BE2C (cell line): Measurements from ENCODE around the gene SMARCA1.

Experiments
- DNase-seq: peaks from one replicate; pipeline ENCODE4 v3.0.0-alpha.2; 2020
- H3K27me3 ChIP-seq: fragments of 250-450 bp; sonication (Bioruptor Pico); 2 replicates; pipeline ENCODE4 v1.5.1; 2020; ENCODE audit warnings: mild to moderate bottlenecking
- H3K36me3 ChIP-seq: fragments of 250-450 bp; sonication (Bioruptor Pico); 2 replicates; pipeline ENCODE4 v1.5.1; 2020; ENCODE audit warnings: mild to moderate bottlenecking
- H3K4me1 ChIP-seq: fragments of 250-450 bp; sonication (Bioruptor Pico); 2 replicates; pipeline ENCODE4 v1.5.1; 2020
- H3K4me3 ChIP-seq: 2 replicates; pipeline ENCODE4 v1.5.1; 2011; ENCODE audit warnings: low read depth, low read length
- H3K9me3 ChIP-seq: fragments of 250-450 bp; sonication (Bioruptor Pico); 2 replicates; pipeline ENCODE4 v1.5.1; 2020
- TF ChIP-seq, protein P1 (sequence below): IDR thresholded peaks from 2 replicates; pipeline ENCODE4 v1.5.1; 2012; ENCODE audit warnings: mild to moderate bottlenecking, low read depth, low read length

SMARCA1 gene

GRCh38 chrX:129427267-129427666 lies 96.0 kb downstream of the SMARCA1 start:
- no peaks in the 10 kb centered on the region for H3K27me3 ChIP-seq
- TF ChIP-seq, protein P1, sequence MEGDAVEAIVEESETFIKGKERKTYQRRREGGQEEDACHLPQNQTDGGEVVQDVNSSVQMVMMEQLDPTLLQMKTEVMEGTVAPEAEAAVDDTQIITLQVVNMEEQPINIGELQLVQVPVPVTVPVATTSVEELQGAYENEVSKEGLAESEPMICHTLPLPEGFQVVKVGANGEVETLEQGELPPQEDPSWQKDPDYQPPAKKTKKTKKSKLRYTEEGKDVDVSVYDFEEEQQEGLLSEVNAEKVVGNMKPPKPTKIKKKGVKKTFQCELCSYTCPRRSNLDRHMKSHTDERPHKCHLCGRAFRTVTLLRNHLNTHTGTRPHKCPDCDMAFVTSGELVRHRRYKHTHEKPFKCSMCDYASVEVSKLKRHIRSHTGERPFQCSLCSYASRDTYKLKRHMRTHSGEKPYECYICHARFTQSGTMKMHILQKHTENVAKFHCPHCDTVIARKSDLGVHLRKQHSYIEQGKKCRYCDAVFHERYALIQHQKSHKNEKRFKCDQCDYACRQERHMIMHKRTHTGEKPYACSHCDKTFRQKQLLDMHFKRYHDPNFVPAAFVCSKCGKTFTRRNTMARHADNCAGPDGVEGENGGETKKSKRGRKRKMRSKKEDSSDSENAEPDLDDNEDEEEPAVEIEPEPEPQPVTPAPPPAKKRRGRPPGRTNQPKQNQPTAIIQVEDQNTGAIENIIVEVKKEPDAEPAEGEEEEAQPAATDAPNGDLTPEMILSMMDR: no peak
- no peak for DNase-seq
- H3K4me1 ChIP-seq: no peaks in the 10 kb centered on the region
- H3K4me3 ChIP-seq: no peak overlapping the region
- no peaks in the 10 kb centered on the region for H3K9me3 ChIP-seq
- no peaks in the 10 kb centered on the region for H3K36me3 ChIP-seq

DNA sequence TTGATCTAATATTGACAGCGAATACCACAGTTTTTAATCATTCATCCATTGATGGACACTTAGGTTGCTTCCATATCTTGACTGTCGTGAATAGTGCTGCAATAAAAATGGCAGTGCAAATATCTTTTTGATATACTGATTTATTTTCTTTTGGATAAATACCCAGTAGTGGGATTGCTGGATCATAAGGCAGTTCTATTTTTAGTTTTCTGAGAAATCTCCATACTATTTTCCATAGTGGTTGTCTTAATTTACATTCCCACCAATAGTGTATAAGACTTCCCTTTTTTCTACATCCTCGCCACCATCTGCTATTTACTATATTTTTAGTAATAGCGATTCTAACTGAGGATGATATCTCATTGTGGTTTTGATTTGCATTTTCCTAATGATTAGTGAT lies 100.1 kb downstream of the SMARCA1 start:
- Histone ChIP-seq H3K4me1 (no peaks in the 10 kb centered on the region), H3K9me3 (no peaks in the 10 kb centered on the region), H3K36me3 (no peaks in the 10 kb centered on the region), H3K4me3 (no peak overlapping the region), H3K27me3 (no peaks in the 10 kb centered on the region)
- DNase-seq: no peak
- TF ChIP-seq, protein P1: no peak

- Histone ChIP-seq H3K9me3 (no peaks in the 10 kb centered on the region), H3K4me1 (no peaks in the 10 kb centered on the region), H3K27me3 (no peaks in the 10 kb centered on the region), H3K36me3 (no peaks in the 10 kb centered on the region), H3K4me3 (no peak overlapping the region)
- TF ChIP-seq, protein P1: no peak
- DNase-seq: no peak
These were observed 118.7 kb downstream of the SMARCA1 start for GRCh38 chrX:129404670-129405008.

DNA sequence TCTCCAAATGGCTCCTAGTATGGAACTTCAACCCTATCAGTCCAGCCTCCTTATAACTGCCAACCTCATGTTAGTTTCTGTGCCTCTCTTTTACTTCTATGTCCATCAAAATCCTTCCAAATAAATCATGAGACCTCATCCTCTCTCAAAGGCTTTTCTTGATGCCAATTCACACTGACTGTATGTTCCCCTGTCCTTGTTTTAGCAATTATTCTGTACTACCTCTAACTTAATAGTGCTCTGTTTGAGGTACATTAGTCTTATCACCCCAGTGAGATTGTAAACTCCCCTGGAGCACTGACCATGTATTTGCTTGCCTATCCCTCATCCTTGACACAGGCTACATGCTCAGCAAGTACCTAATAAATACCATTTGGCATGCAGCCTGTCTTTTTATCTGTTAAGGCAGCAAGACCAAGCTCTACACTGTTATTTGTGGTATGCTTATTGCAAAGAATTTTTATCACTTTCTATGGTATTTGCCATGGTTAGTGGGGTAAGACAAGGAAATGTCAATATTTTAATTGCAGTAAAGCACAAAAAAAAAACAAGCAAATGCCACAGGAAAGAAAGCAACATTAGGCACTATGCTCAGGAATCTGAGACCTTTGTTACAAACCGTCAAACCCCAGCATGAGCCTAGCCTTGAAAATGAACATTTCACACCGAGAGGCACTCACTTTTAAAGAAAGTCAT lies 119.2 kb downstream of the SMARCA1 start:
- DNase-seq: no peak
- Histone ChIP-seq H3K9me3 (no peaks in the 10 kb centered on the region), H3K4me1 (no peaks in the 10 kb centered on the region), H3K27me3 (no peaks in the 10 kb centered on the region), H3K4me3 (no peak overlapping the region), H3K36me3 (no peaks in the 10 kb centered on the region)
- TF ChIP-seq, protein P1: no peak
